K562 (cell line): Measurements from ENCODE around the gene ABR. TPM values are rescaled to one million over a fixed set of nuclear protein-coding genes. Genes with fewer than 3 reads are reported as not detected.

Source experiments
- ATAC-seq: fragments of 200-7000 bp; cut with Tn5 transposase; 3 replicates; pipeline ENCODE4 v1.9.1; 2020; ENCODE audit warnings: moderate library complexity
- BruUV-seq: library from RNA; stranded (reverse); fragments of 400-500 nt; replicated peaks from 2 replicates; lab custom pipeline; 2021; lab: Mats Ljungman, UMichigan
- CTCF ChIA-PET: fragments of 300-600 bp; formaldehyde crosslinking; extraction: SDS; loops from one replicate; lab custom pipeline; 2021; ENCODE audit warnings: low intra/inter-chr PET ratio; lab: Yijun Ruan, JAX
- POLR2A ChIA-PET: fragments of 300-600, 350-650 bp; sonication (Branson Sonifier 250); formaldehyde crosslinking; extraction: SDS; loops from one replicate; lab custom pipeline; 2021; ENCODE audit warnings: antibody characterized with exemption, inconsistent platforms; lab: Yijun Ruan, JAX
- DNase-seq, 4 experiments: peaks; one replicate each; pipeline versions ENCODE4 v3.0.0 to v3.0.0-alpha.2; 2011 to 2018; ENCODE audit warnings: low spot score in 3 of 4, mixed read lengths in 3 of 4; ENCODE audit errors: extremely low read depth in 1 of 4
- FAIRE-seq: peaks from 2 replicates; lab custom pipeline; 2011; peaks lifted over from hg19 to GRCh38; lab: Jason Lieb, UNC
- H2AFZ ChIP-seq: 2 replicates; pipeline ENCODE4 v1.6.0; 2011; ENCODE audit warnings: low read depth, low read length, control low read depth, inconsistent platforms
- H3K27ac ChIP-seq: fragments of 200-600 bp; 3 replicates; pipeline ENCODE4 v1.8.0; 2011; ENCODE audit warnings: low read depth, mild to moderate bottlenecking, control low read depth, inconsistent platforms, low read length, moderate library complexity, mixed read lengths; ENCODE audit errors: extremely low read depth
- H3K27me3 ChIP-seq, 2 experiments: fragments of 300-600 bp in 1 of 2; 2 replicates in 1 of 2; 3 replicates in 1 of 2; pipeline versions ENCODE4 v1.6.0 to v1.8.0; 2011; ENCODE audit warnings: inconsistent platforms in 2 of 2, low read length in 2 of 2, mild to moderate bottlenecking in 1 of 2, mixed read lengths in 1 of 2, moderate library complexity in 1 of 2; ENCODE audit not compliant: control insufficient read depth in 2 of 2, insufficient read depth in 2 of 2
- H3K36me3 ChIP-seq: fragments of 300-600 bp; 3 replicates; pipeline ENCODE4 v1.8.0; 2011; ENCODE audit warnings: mild to moderate bottlenecking, low read length, inconsistent platforms; ENCODE audit not compliant: control insufficient read depth, insufficient read depth
- H3K4me1 ChIP-seq, 2 experiments: fragments of 200-600 bp in 1 of 2; replicated peaks in 1 of 2; 2 replicates in 1 of 2; 3 replicates in 1 of 2; pipeline versions ENCODE4 v1.5.1 to v1.8.0; 2011; ENCODE audit warnings: inconsistent platforms in 2 of 2, low read length in 2 of 2, mild to moderate bottlenecking in 1 of 2, mixed read lengths in 1 of 2, moderate library complexity in 1 of 2; ENCODE audit not compliant: control insufficient read depth in 2 of 2, insufficient read depth in 2 of 2
- H3K4me2 ChIP-seq: 2 replicates; pipeline ENCODE4 v1.6.1; 2011; ENCODE audit warnings: low read length, control low read depth, inconsistent platforms, mixed read lengths; ENCODE audit not compliant: insufficient read depth
- H3K4me3 ChIP-seq: fragments of 200-600 bp; sonication (generic), shearing (Covaris generic); 2 replicates; pipeline ENCODE4 v1.5.1; 2016; ENCODE audit warnings: control low read depth, inconsistent platforms
- H3K79me2 ChIP-seq: fragments of 200-600 bp; 3 replicates; pipeline ENCODE4 v1.8.0; 2011; ENCODE audit warnings: low read length, inconsistent platforms; ENCODE audit not compliant: control insufficient read depth, insufficient read depth
- H3K9ac ChIP-seq, 2 experiments: 2 replicates each; pipeline versions ENCODE4 v1.6.0 to v1.6.1; 2011; ENCODE audit warnings: low read depth in 2 of 2, low read length in 2 of 2, control low read depth in 1 of 2, inconsistent platforms in 1 of 2, mild to moderate bottlenecking in 1 of 2, mixed read lengths in 1 of 2; ENCODE audit not compliant: insufficient read depth in 1 of 2
- H3K9me1 ChIP-seq: one replicate; pipeline ENCODE4 v1.6.0; 2011; ENCODE audit warnings: inconsistent platforms, mild to moderate bottlenecking, low read length, moderate library complexity; ENCODE audit not compliant: control insufficient read depth, insufficient read depth
- H3K9me3 ChIP-seq: replicated peaks from 2 replicates; pipeline ENCODE4 v1.5.1; 2011; ENCODE audit warnings: low read depth, low read length, inconsistent platforms; ENCODE audit not compliant: control insufficient read depth, insufficient read depth
- H4K20me1 ChIP-seq: replicated peaks from 2 replicates; pipeline ENCODE4 v1.6.1; 2011; ENCODE audit warnings: low read length, inconsistent platforms, mixed read lengths; ENCODE audit not compliant: control insufficient read depth, insufficient read depth
- BRF2 ChIP-seq: IDR thresholded peaks from 3 replicates; pipeline ENCODE4 v1.6.1; 2011; ENCODE audit warnings: borderline replicate concordance, mild to moderate bottlenecking; ENCODE audit not compliant: insufficient read length, insufficient read depth
- DDX20 ChIP-seq: fragments of 450-650 bp; IDR thresholded peaks from 2 replicates; pipeline ENCODE4 v1.6.1; 2016; ENCODE audit warnings: missing genetic modification characterization, low read depth, mild to moderate bottlenecking, missing compliant biosample characterization, moderate library complexity
- GATAD2B ChIP-seq: fragments of 450-650 bp; IDR thresholded peaks from 2 replicates; pipeline ENCODE4 v1.6.1; 2017; ENCODE audit warnings: mild to moderate bottlenecking, borderline replicate concordance
- MLLT1 ChIP-seq, 2 experiments: fragments of 450-650 bp; IDR thresholded peaks; 2 replicates each; pipeline ENCODE4 v1.6.1; 2016
- MXI1 ChIP-seq: IDR thresholded peaks from 2 replicates; pipeline ENCODE4 v1.6.1; 2011; ENCODE audit warnings: low read depth, mild to moderate bottlenecking, improper control_type of control experiment, low read length
- MYNN ChIP-seq, 2 experiments: sonication (generic); formaldehyde crosslinking in 1 of 2; IDR thresholded peaks; 2 replicates each; pipeline versions ENCODE4 v1.5.0 to v1.6.1; 2016 to 2020; ENCODE audit warnings: antibody characterized with exemption in 1 of 2, missing genetic modification reagents in 1 of 2
- NCOA1 ChIP-seq: fragments of 450-650 bp; IDR thresholded peaks from 2 replicates; pipeline ENCODE4 v1.6.1; 2016; ENCODE audit warnings: low read depth
- NR0B1 ChIP-seq: fragments of 450-650 bp; IDR thresholded peaks from one replicate; pipeline ENCODE4 v1.6.1; 2018; ENCODE audit warnings: mild to moderate bottlenecking, moderate library complexity; ENCODE audit not compliant: partially characterized antibody
- PBX2 ChIP-seq, 2 experiments: IDR thresholded peaks in 1 of 2; conservative IDR thresholded peaks in 1 of 2; 2 replicates each; pipeline ENCODE4 v1.6.1; 2016; ENCODE audit warnings: low read depth in 2 of 2, mild to moderate bottlenecking in 1 of 2, missing compliant biosample characterization in 1 of 2, missing genetic modification characterization in 1 of 2, moderate library complexity in 1 of 2
- SAFB2 ChIP-seq: fragments of 200-400 bp; formaldehyde crosslinking; IDR thresholded peaks from 2 replicates; pipeline ENCODE4 v1.6.1; 2018; ENCODE audit warnings: borderline replicate concordance, low read length, low read depth, moderate library complexity; ENCODE audit not compliant: severe bottlenecking
- SAP30 ChIP-seq: fragments of 200-600 bp; sonication (generic); IDR thresholded peaks from 2 replicates; pipeline ENCODE4 v1.6.1; 2012; ENCODE audit warnings: borderline replicate concordance, low read depth, mild to moderate bottlenecking, moderate library complexity, low read length, control low read depth, inconsistent platforms; ENCODE audit not compliant: insufficient read depth, poor library complexity, severe bottlenecking
- SMAD2 ChIP-seq: fragments of 150-350 bp; IDR thresholded peaks from 2 replicates; pipeline ENCODE4 v1.6.1; 2014; ENCODE audit warnings: low read depth, mild to moderate bottlenecking, low read length
- TRIM24 ChIP-seq, 2 experiments: fragments of 450-650 bp; IDR thresholded peaks; 2 replicates each; pipeline ENCODE4 v1.6.1; 2016
- ZNF174 ChIP-seq: fragments of 250-450 bp; sonication (Bioruptor Pico); IDR thresholded peaks from 2 replicates; pipeline ENCODE4 v1.4.0; 2020; ENCODE audit warnings: mild to moderate bottlenecking
- WGBS: fragments of 100-300 bp; shearing (Covaris generic); methylation state at CpG from one replicate; pipeline ENCODE4 v1.1.6; 2016; ENCODE audit warnings: low coverage, mixed read lengths; ENCODE audit not compliant: insufficient coverage; ENCODE audit errors: missing lambda C conversion rate; 5-methylcytosine and 5-hydroxymethylcytosine counted together
- in situ Hi-C: fragments of 300-500 bp; cut with MboI; formaldehyde crosslinking; loops from 4 replicates; pipeline ENCODE4 v1.15.0; 2018; ENCODE audit warnings: inconsistent platforms, mixed read lengths
- intact Hi-C: fragments of 100-400 bp; cut with micrococcal nuclease; formaldehyde crosslinking; loops from 2 replicates; pipeline ENCODE4 v1.14.2; 2022
- polyA plus RNA-seq, 8 experiments: library from polyadenylated mRNA; depleted of rRNA in 4 of 8; stranded (reverse) in 5 of 8; unstranded in 3 of 8; fragments of >200 nt; fragmentation: Nextera tagmentation in 2 of 8; fragmentation: Illumina TruSeq in 1 of 8; extraction: Ambion mirVana in 2 of 8; extraction: Trizol in 1 of 8; gene quantifications; 2 replicates each; pipeline versions ENCODE4 v1.2.1 to v1.2.3, GENCODE V29; 2011 to 2014; ENCODE audit warnings: inconsistent platforms in 1 of 8, missing spikeins in 1 of 8
- total RNA-seq, 7 experiments: library from RNA; depleted of rRNA in 6 of 7; stranded (reverse); fragments of >200 nt in 6 of 7; fragmentation: Illumina TruSeq in 2 of 7; extraction: Trizol in 2 of 7; gene quantifications; 2 replicates each; pipeline versions ENCODE4 v1.2.1 to v1.2.3, GENCODE V29; 2011 to 2021; ENCODE audit warnings: low replicate concordance in 1 of 7

Gene ABR
- total and polyA plus RNA-seq, 9 of the 15 experiments (the other 6 are each of a cell fraction or from before 2014, with no cell fraction given), result 0.07 to 1.6 (median 0.37) TPM; not detected in 1

- FAIRE-seq (no peak), DNase-seq (no peak), ATAC-seq (no peak)
- Histone ChIP-seq H3K27me3 (peaks cover 8 to 45% of the 10 kb centered on the region in 2 experiments; a peak in 3 of 5 replicates), H3K4me3 (no peak overlapping the region), H3K9me3 (no peaks in the 10 kb centered on the region), H3K9ac (no peak overlapping the region), H3K36me3 (no peaks in the 10 kb centered on the region), H3K9me1 (no peaks in the 10 kb centered on the region), H3K79me2 (no peaks in the 10 kb centered on the region), H4K20me1 (no peaks in the 10 kb centered on the region), H3K27ac (no peak overlapping the region), H2AFZ (no peak overlapping the region), H3K4me1 (no peaks in the 10 kb centered on the region; a peak in 1 of 5 replicates), H3K4me2 (no peak overlapping the region)
- CTCF ChIA-PET, result no interaction called here
- in situ Hi-C loops, result no loop called here
- intact Hi-C loops, result no loop called here
- POLR2A ChIA-PET, result interaction anchor here (0.6 kb wide), 1 partner anchor 23 kb away, joined by 3 read pairs; no protein-coding TSS in a partner anchor
- 22% methylated on average over 11 of the region's 17 CpGs for WGBS
- no TSS peak for BruUV-seq
- TF ChIP-seq SMAD2 (no peak), MYNN (IDR thresholded peaks at IDR 0.05) (no peak), MYNN (CRISPR knock-in tag; IDR thresholded peaks at IDR 0.05) (no peak), SAFB2 (no peak), PBX2 (CRISPR knock-in tag; IDR thresholded peaks at IDR 0.05; ENCODE audit: low read depth) (no peak), PBX2 (tag; conservative IDR thresholded peaks at IDR 0.05; ENCODE audit: low read depth) (no peak), BRF2 (no peak), NR0B1 (no peak), SAP30 (no peak), NCOA1 (no peak), MLLT1 (IDR thresholded peaks at IDR 0.05) (no peak), MXI1 (no peak), GATAD2B (no peak), TRIM24 (IDR thresholded peaks at IDR 0.05) (no peak), DDX20 (no peak), ZNF174 (CRISPR knock-in tag) (no peak)
These were observed 35.6 kb downstream of the ABR start for GRCh38 chr17:1144162-1144561.
